Mammary epithelial cell (primary cell): ENCODE data around the gene EPHX1.

Source experiments
- CTCF ChIP-seq, 2 donors: IDR thresholded peaks in 1 of 2; conservative IDR thresholded peaks in 1 of 2; 2 replicates each; pipeline ENCODE4 v1.5.1; 2011 to 2012; ENCODE audit warnings: inconsistent platforms in 2 of 2, low read length in 2 of 2, mild to moderate bottlenecking in 2 of 2, control low read depth in 1 of 2, low read depth in 1 of 2; ENCODE audit not compliant: insufficient read depth in 1 of 2; ENCODE audit errors: extremely low read depth in 1 of 2
- EZH2 ChIP-seq: IDR thresholded peaks from 2 replicates; pipeline ENCODE4 v1.6.1; 2012; ENCODE audit warnings: low read length, inconsistent platforms, borderline replicate concordance

DNA sequence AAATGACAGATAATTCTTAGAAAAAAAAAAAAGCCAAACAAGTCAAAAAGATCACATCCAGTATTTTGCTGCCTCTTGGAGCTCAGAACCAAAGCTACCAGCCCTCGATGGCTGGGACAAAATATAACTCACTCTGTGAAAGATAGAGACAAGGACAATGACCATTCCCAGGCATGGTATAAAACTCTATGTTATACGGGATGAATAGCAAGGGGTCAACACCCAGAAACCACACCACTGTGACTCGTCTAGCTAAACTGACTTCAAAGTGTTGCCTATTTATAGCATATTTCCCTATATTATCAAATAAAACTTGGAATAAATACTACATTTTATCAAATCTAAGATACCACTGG, 62.1 kb downstream of the EPHX1 start:
- TF ChIP-seq CTCF (conservative IDR thresholded peaks at IDR 0.05 in 1 of 2, IDR thresholded peaks at IDR 0.05 in 1 of 2; ENCODE audit: extremely low read depth in 1 of 2, insufficient read depth in 1 of 2, low read depth in 1 of 2, low read length in 2 of 2), result no peak
- no peak for TF ChIP-seq EZH2
